ENCODE results near the gene HIBCH. TPM values are rescaled to one million over a fixed set of nuclear protein-coding genes. Genes with fewer than 3 reads are reported as not detected.

HIBCH gene
- total and polyA plus RNA-seq, 2 of the 13 experiments (the other 11 are each of a cell fraction or from before 2014, with no cell fraction given) = 18.8 to 49.5 TPM

DNA sequence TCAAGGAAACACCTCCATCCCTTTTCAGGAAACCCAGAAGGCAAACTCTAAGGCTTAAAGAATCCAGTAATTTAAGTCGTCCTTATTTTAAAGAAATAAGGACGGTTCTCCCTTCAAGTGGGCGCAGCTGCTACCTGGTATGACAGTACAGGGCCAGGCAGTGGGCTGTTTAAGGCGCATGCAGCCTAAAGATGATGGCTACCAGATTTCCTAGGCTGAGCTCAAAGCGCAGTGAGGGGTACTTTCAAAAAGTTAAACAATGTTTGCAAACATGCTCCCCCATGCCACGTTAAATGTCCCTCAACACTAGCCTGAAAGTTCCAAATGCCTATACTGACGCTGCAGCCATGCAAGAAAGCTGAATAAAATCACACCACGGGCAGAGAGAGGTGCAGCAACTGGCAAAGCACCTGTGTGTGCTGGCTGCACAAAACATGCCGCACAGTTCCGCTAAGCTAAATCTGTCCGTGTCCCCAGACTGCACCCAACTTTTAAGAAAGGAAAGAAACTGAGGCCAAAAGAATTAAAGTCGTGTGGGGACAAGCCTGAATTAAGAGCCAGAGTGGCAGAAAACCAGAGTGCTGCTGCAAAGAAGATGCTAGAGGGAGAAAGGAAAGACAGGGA is 583 bp downstream of the HIBCH start (continued):
- TF ChIP-seq, protein P1, sequence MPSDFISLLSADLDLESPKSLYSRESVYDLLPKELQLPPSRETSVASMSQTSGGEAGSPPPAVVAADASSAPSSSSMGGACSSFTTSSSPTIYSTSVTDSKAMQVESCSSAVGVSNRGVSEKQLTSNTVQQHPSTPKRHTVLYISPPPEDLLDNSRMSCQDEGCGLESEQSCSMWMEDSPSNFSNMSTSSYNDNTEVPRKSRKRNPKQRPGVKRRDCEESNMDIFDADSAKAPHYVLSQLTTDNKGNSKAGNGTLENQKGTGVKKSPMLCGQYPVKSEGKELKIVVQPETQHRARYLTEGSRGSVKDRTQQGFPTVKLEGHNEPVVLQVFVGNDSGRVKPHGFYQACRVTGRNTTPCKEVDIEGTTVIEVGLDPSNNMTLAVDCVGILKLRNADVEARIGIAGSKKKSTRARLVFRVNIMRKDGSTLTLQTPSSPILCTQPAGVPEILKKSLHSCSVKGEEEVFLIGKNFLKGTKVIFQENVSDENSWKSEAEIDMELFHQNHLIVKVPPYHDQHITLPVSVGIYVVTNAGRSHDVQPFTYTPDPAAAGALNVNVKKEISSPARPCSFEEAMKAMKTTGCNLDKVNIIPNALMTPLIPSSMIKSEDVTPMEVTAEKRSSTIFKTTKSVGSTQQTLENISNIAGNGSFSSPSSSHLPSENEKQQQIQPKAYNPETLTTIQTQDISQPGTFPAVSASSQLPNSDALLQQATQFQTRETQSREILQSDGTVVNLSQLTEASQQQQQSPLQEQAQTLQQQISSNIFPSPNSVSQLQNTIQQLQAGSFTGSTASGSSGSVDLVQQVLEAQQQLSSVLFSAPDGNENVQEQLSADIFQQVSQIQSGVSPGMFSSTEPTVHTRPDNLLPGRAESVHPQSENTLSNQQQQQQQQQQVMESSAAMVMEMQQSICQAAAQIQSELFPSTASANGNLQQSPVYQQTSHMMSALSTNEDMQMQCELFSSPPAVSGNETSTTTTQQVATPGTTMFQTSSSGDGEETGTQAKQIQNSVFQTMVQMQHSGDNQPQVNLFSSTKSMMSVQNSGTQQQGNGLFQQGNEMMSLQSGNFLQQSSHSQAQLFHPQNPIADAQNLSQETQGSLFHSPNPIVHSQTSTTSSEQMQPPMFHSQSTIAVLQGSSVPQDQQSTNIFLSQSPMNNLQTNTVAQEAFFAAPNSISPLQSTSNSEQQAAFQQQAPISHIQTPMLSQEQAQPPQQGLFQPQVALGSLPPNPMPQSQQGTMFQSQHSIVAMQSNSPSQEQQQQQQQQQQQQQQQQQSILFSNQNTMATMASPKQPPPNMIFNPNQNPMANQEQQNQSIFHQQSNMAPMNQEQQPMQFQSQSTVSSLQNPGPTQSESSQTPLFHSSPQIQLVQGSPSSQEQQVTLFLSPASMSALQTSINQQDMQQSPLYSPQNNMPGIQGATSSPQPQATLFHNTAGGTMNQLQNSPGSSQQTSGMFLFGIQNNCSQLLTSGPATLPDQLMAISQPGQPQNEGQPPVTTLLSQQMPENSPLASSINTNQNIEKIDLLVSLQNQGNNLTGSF (CRISPR knock-in tag; IDR thresholded peaks at IDR 0.05) = no peak
- TF ChIP-seq, protein P2, sequence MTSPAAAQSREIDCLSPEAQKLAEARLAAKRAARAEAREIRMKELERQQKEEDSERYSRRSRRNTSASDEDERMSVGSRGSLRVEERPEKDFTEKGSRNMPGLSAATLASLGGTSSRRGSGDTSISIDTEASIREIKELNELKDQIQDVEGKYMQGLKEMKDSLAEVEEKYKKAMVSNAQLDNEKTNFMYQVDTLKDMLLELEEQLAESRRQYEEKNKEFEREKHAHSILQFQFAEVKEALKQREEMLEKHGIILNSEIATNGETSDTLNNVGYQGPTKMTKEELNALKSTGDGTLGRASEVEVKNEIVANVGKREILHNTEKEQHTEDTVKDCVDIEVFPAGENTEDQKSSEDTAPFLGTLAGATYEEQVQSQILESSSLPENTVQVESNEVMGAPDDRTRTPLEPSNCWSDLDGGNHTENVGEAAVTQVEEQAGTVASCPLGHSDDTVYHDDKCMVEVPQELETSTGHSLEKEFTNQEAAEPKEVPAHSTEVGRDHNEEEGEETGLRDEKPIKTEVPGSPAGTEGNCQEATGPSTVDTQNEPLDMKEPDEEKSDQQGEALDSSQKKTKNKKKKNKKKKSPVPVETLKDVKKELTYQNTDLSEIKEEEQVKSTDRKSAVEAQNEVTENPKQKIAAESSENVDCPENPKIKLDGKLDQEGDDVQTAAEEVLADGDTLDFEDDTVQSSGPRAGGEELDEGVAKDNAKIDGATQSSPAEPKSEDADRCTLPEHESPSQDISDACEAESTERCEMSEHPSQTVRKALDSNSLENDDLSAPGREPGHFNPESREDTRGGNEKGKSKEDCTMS (CRISPR knock-in tag; conservative IDR thresholded peaks at IDR 0.05) = 0 out of 2 replicates have a peak, but pooled peaks have one; percentile 3
- peak; percentile 45; the same call in 1 of the 2 replicates for TF ChIP-seq ZNF703 (CRISPR knock-in tag; IDR thresholded peaks at IDR 0.05; ENCODE audit: borderline replicate concordance)
- TF ChIP-seq, protein P3, sequence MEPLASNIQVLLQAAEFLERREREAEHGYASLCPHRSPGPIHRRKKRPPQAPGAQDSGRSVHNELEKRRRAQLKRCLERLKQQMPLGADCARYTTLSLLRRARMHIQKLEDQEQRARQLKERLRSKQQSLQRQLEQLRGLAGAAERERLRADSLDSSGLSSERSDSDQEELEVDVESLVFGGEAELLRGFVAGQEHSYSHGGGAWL (CRISPR knock-in tag; IDR thresholded peaks at IDR 0.05) = no peak
- TF ChIP-seq ISL2 (CRISPR knock-in tag; IDR thresholded peaks at IDR 0.05) = 0 out of 2 replicates have a peak, but pooled peaks have one; percentile 13
- TF ChIP-seq ZNF891 (CRISPR knock-in tag; IDR thresholded peaks at IDR 0.05) = peak; percentile 7; the same call in 1 of the 2 replicates
- 0 out of 2 replicates have a peak, but pooled peaks have one; percentile 19 for TF ChIP-seq ZNF878 (CRISPR knock-in tag; IDR thresholded peaks at IDR 0.05)
- no peak for TF ChIP-seq NFYB (CRISPR knock-in tag; IDR thresholded peaks at IDR 0.05)
